Measurements from ENCODE around the gene PANK3. TPM values are rescaled to one million over a fixed set of nuclear protein-coding genes. Genes with fewer than 3 reads are reported as not detected.
A peak's percentile ranks its signal among the peaks of the same experiment; 100 is the strongest.

Gene PANK3
- total RNA-seq, 1 experiment from 2014 or later = 99.6 TPM

DNA sequence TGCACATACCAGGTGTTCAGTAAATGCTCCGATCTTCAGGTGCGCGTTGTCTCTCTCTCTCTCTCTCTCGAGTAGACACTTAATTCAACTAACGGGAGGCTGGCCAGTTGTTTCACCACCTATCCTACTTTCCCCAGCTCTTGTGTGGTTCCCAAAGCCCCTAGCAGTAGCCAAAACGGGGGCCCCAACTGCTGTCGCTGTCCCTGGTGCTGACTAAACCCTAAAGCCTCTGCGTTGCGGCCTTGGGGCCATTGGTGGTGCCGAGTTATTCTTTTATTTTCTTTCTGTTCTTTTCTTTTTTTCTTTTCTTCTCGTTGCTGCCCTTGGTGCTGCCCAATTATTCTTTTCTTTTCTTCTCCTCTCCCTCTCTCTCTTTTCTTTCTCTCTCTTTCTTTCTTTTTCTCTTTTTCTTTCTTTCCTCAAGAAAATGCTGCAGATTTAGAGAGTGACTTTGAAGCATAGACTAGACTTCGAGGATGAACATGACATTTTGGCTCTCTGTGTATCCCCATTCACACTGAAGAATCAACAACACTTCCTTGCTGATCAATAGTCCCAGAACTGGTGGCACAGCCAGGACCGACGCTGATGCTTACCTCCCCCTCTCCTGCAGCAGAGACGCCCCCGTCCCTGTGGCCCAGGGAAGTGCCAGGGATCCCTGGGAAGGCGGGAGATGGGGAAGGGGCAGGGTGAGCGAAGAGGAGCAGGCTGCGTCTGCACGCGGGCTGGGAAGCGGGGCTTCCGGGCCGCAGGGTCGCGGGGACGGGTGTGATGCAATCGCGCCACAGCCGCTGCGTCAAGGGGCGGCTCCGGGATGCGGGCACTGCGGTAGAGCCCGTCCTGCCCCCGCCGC is 50.4 kb downstream of the PANK3 start, which contains the start of gene FBLL1:
FBLL1 (plus strand) TSS at position 785 of the 853 bp plus-strand sequence. CDS start 200 bp downstream, outside the sequence.
- Mint-ChIP-seq H3K9me3 (ENCODE audit: unreplicated experiment) (no peaks in the 10 kb centered on the region), H3K27me3 (ENCODE audit: insufficient read depth, unreplicated experiment) (no peaks in the 10 kb centered on the region), H3K27ac (ENCODE audit: unreplicated experiment) (no peak within 1 kb of the TSS), H3K36me3 (ENCODE audit: insufficient read depth, unreplicated experiment) (no peaks in the 10 kb centered on the region), H3K4me3 (ENCODE audit: unreplicated experiment) (no peak within 1 kb of the TSS), H3K4me1 (ENCODE audit: low read depth, unreplicated experiment) (peaks cover 6% of the 10 kb centered on the region)
- BruUV-seq (replicated peaks) = no TSS peak
- H3K4me3 ChIP-seq (ENCODE audit: low read depth, low read length) = no peak within 1 kb of the TSS
- POLR2A ChIA-PET = no interaction called here
- no peaks in the 10 kb centered on the region for H3K27me3 ChIP-seq (replicated peaks; ENCODE audit: control insufficient read depth, insufficient read depth, low read length)
- intact Hi-C loops (cut with micrococcal nuclease; ENCODE audit: unreplicated experiment) = no loop called here
- peak in 1 of 2 experiments; percentile 45 for DNase-seq
- no peaks in the 10 kb centered on the region for H3K9me3 ChIP-seq
- CTCF ChIA-PET = no interaction called here
- no peaks in the 10 kb centered on the region; the same call in 1 of the 2 replicates for H3K4me1 ChIP-seq
- no peak for TF ChIP-seq CTCF (IDR thresholded peaks at IDR 0.05; ENCODE audit: insufficient read depth in 1 of 2, low read depth in 1 of 2, low read length in 1 of 2, severe bottlenecking in 1 of 2, unreplicated experiment in 1 of 2)
- no peaks in the 10 kb centered on the region for H3K36me3 ChIP-seq (ENCODE audit: control insufficient read depth, insufficient read depth, low read length)

GRCh38 chr5:168527756-168528295 is 51.3 kb downstream of the PANK3 start:
- no peak for TF ChIP-seq CTCF (IDR thresholded peaks at IDR 0.05; ENCODE audit: insufficient read depth in 1 of 2, low read depth in 1 of 2, low read length in 1 of 2, severe bottlenecking in 1 of 2, unreplicated experiment in 1 of 2)
- H3K4me1 ChIP-seq = no peaks in the 10 kb centered on the region; the same call in 1 of the 2 replicates
- Mint-ChIP-seq H3K27ac (ENCODE audit: unreplicated experiment) (no peak overlapping the region), H3K27me3 (ENCODE audit: insufficient read depth, unreplicated experiment) (no peaks in the 10 kb centered on the region), H3K4me1 (ENCODE audit: low read depth, unreplicated experiment) (peaks cover 6% of the 10 kb centered on the region), H3K36me3 (ENCODE audit: insufficient read depth, unreplicated experiment) (no peaks in the 10 kb centered on the region), H3K4me3 (ENCODE audit: unreplicated experiment) (no peak overlapping the region), H3K9me3 (ENCODE audit: unreplicated experiment) (no peaks in the 10 kb centered on the region)
- intact Hi-C loops (cut with micrococcal nuclease; ENCODE audit: unreplicated experiment) = no loop called here
- H3K36me3 ChIP-seq (ENCODE audit: control insufficient read depth, insufficient read depth, low read length) = no peaks in the 10 kb centered on the region
- H3K4me3 ChIP-seq (ENCODE audit: low read depth, low read length) = no peak overlapping the region
- ChIA-PET CTCF (interaction anchor here (0.6 kb wide), 1 partner anchor 30 kb away, joined by 3 read pairs; no protein-coding TSS in a partner anchor), POLR2A (no interaction called here)
- no peaks in the 10 kb centered on the region for H3K27me3 ChIP-seq (replicated peaks; ENCODE audit: control insufficient read depth, insufficient read depth, low read length)
- no TSS peak for BruUV-seq (replicated peaks)
- no peak for DNase-seq
- H3K9me3 ChIP-seq = no peaks in the 10 kb centered on the region

- no TSS peak for BruUV-seq (replicated peaks)
- H3K27me3 ChIP-seq (replicated peaks; ENCODE audit: control insufficient read depth, insufficient read depth, low read length) = no peaks in the 10 kb centered on the region
- H3K9me3 Mint-ChIP-seq (ENCODE audit: unreplicated experiment) = no peaks in the 10 kb centered on the region
- no peak overlapping the region for H3K4me3 ChIP-seq (ENCODE audit: low read depth, low read length)
- intact Hi-C loops (cut with micrococcal nuclease; ENCODE audit: unreplicated experiment) = no loop called here
- ChIA-PET POLR2A (no interaction called here), CTCF (no interaction called here)
- peaks cover 8% of the 10 kb centered on the region for H3K36me3 Mint-ChIP-seq (ENCODE audit: insufficient read depth, unreplicated experiment)
- peaks cover 6% of the 10 kb centered on the region for H3K4me1 Mint-ChIP-seq (ENCODE audit: low read depth, unreplicated experiment)
- H3K4me3 Mint-ChIP-seq (ENCODE audit: unreplicated experiment) = no peak overlapping the region
- peak; percentile 32 to 49 for DNase-seq
- no peaks in the 10 kb centered on the region; the same call in 1 of the 2 replicates for H3K4me1 ChIP-seq
- no peaks in the 10 kb centered on the region for H3K9me3 ChIP-seq
- H3K27me3 Mint-ChIP-seq (ENCODE audit: insufficient read depth, unreplicated experiment) = no peaks in the 10 kb centered on the region
- TF ChIP-seq CTCF (IDR thresholded peaks at IDR 0.05; ENCODE audit: insufficient read depth in 1 of 2, low read depth in 1 of 2, low read length in 1 of 2, severe bottlenecking in 1 of 2, unreplicated experiment in 1 of 2) = no peak
- H3K27ac Mint-ChIP-seq (ENCODE audit: unreplicated experiment) = no peak overlapping the region
- H3K36me3 ChIP-seq (ENCODE audit: control insufficient read depth, insufficient read depth, low read length) = no peaks in the 10 kb centered on the region; the same call in 1 of the 2 replicates
Measured at GRCh38 chr5:168525856-168526255, 53.3 kb downstream of the PANK3 start.
